H9 (cell line): Measurements from ENCODE around the gene PGLYRP2. TPM values are rescaled to one million over a fixed set of nuclear protein-coding genes. Genes with fewer than 3 reads are reported as not detected.

ENCODE experiments used
- DNase-seq: peaks from one replicate; pipeline ENCODE4 v3.0.0-alpha.2; 2017
- H2AFZ ChIP-seq: one replicate; pipeline ENCODE4 v1.6.1; 2013; ENCODE audit warnings: mild to moderate bottlenecking, low read length, control low read depth, moderate library complexity
- H2AK5ac ChIP-seq: 2 replicates; pipeline ENCODE4 v1.6.1; 2013; ENCODE audit warnings: low read length, control low read depth, mixed read lengths; ENCODE audit not compliant: insufficient read length
- H2BK120ac ChIP-seq: one replicate; pipeline ENCODE4 v1.6.1; 2013; ENCODE audit warnings: low read depth, mild to moderate bottlenecking, low read length, control low read depth, inconsistent platforms; ENCODE audit not compliant: poor library complexity, severe bottlenecking
- H2BK12ac ChIP-seq: 2 replicates; pipeline ENCODE4 v1.6.1; 2013; ENCODE audit warnings: low read length, control low read depth, mixed read lengths, low read depth; ENCODE audit not compliant: insufficient read length
- H2BK15ac ChIP-seq: 2 replicates; pipeline ENCODE4 v1.6.1; 2013; ENCODE audit warnings: low read depth, low read length, control low read depth
- H2BK20ac ChIP-seq: one replicate; pipeline ENCODE4 v1.6.1; 2013; ENCODE audit warnings: low read depth, mild to moderate bottlenecking, low read length, control low read depth, inconsistent platforms; ENCODE audit not compliant: poor library complexity, severe bottlenecking
- H2BK5ac ChIP-seq: 2 replicates; pipeline ENCODE4 v1.6.1; 2013; ENCODE audit warnings: low read length, control low read depth, mixed read lengths; ENCODE audit not compliant: insufficient read length
- H3K14ac ChIP-seq: 2 replicates; pipeline ENCODE4 v1.6.1; 2013; ENCODE audit warnings: low read length, control low read depth; ENCODE audit not compliant: insufficient read depth
- H3K18ac ChIP-seq: 2 replicates; pipeline ENCODE4 v1.6.1; 2013; ENCODE audit warnings: low read depth, mild to moderate bottlenecking, mixed read lengths, low read length, control low read depth; ENCODE audit not compliant: insufficient read length
- H3K23ac ChIP-seq: 2 replicates; pipeline ENCODE4 v1.6.1; 2013; ENCODE audit warnings: low read length, control low read depth, mixed read lengths, low read depth; ENCODE audit not compliant: insufficient read length
- H3K23me2 ChIP-seq: 2 replicates; pipeline ENCODE4 v1.6.1; 2013; ENCODE audit warnings: low read depth, mild to moderate bottlenecking, mixed read lengths, low read length, control low read depth; ENCODE audit not compliant: insufficient read length, poor library complexity, severe bottlenecking
- H3K27ac ChIP-seq: 2 replicates; pipeline ENCODE4 v1.5.1; 2013; ENCODE audit warnings: low read length, control low read depth, mixed read lengths, low read depth; ENCODE audit not compliant: insufficient read length
- H3K27me3 ChIP-seq: 2 replicates; pipeline ENCODE4 v1.6.1; 2013; ENCODE audit warnings: low read length, control low read depth, inconsistent platforms; ENCODE audit not compliant: insufficient read depth
- H3K4ac ChIP-seq: 2 replicates; pipeline ENCODE4 v1.6.1; 2013; ENCODE audit warnings: low read depth, mild to moderate bottlenecking, control low read depth, inconsistent platforms, low read length, moderate library complexity
- H3K4me1 ChIP-seq: 2 replicates; pipeline ENCODE4 v1.6.1; 2013; ENCODE audit warnings: low read length, control low read depth, inconsistent platforms; ENCODE audit not compliant: insufficient read depth
- H3K4me2 ChIP-seq: 2 replicates; pipeline ENCODE4 v1.6.1; 2013; ENCODE audit warnings: low read length, control low read depth, mixed read lengths; ENCODE audit not compliant: insufficient read length, insufficient read depth
- H3K56ac ChIP-seq: 2 replicates; pipeline ENCODE4 v1.6.1; 2013; ENCODE audit warnings: low read depth, mild to moderate bottlenecking, mixed read lengths, low read length, control low read depth; ENCODE audit not compliant: insufficient read length
- H3K79me1 ChIP-seq: 2 replicates; pipeline ENCODE4 v1.6.1; 2013; ENCODE audit warnings: low read depth, mild to moderate bottlenecking, moderate library complexity, low read length, control low read depth, inconsistent platforms; ENCODE audit not compliant: insufficient read depth, poor library complexity, severe bottlenecking
- H3K79me2 ChIP-seq: 2 replicates; pipeline ENCODE4 v1.6.1; 2013; ENCODE audit warnings: low read length, control low read depth, inconsistent platforms; ENCODE audit not compliant: insufficient read depth
- H3K9ac ChIP-seq: 2 replicates; pipeline ENCODE4 v1.6.1; 2013; ENCODE audit warnings: low read length, control low read depth, mixed read lengths; ENCODE audit not compliant: insufficient read length; ENCODE audit errors: extremely low read depth
- H3K9me3 ChIP-seq: one replicate; pipeline ENCODE4 v1.6.1; 2013; ENCODE audit warnings: low read depth, low read length, inconsistent platforms; ENCODE audit not compliant: control insufficient read depth
- H3T11ph ChIP-seq: one replicate; pipeline ENCODE4 v1.6.1; 2013; ENCODE audit warnings: mild to moderate bottlenecking, low read length, control low read depth, inconsistent platforms
- H4K20me1 ChIP-seq: one replicate; pipeline ENCODE4 v1.6.1; 2013; ENCODE audit not compliant: control insufficient read depth, insufficient read length, insufficient read depth
- H4K5ac ChIP-seq: 2 replicates; pipeline ENCODE4 v1.6.1; 2013; ENCODE audit warnings: low read depth, mild to moderate bottlenecking, mixed read lengths, low read length, control low read depth; ENCODE audit not compliant: insufficient read length
- H4K8ac ChIP-seq: replicated peaks from 2 replicates; pipeline ENCODE4 v1.6.1; 2013; ENCODE audit warnings: low read length, control low read depth, mixed read lengths, low read depth; ENCODE audit not compliant: insufficient read length
- H4K91ac ChIP-seq: 2 replicates; pipeline ENCODE4 v1.6.1; 2013; ENCODE audit warnings: low read depth, mild to moderate bottlenecking, moderate library complexity, mixed read lengths, low read length, control low read depth; ENCODE audit not compliant: insufficient read length
- H3K27ac Mint-ChIP-seq, 3 experiments: 2 replicates in 2 of 3; 3 replicates in 1 of 3; pipeline ENCODE4 v1.8.0; 2020 to 2021; ENCODE audit warnings: mixed read lengths in 3 of 3, mild to moderate bottlenecking in 1 of 3, moderate library complexity in 1 of 3
- H3K27me3 Mint-ChIP-seq: 2 replicates; pipeline ENCODE4 v1.8.0; 2021; ENCODE audit warnings: low read depth, mild to moderate bottlenecking, moderate library complexity, mixed read lengths
- H3K36me3 Mint-ChIP-seq, 3 experiments: 2 replicates in 2 of 3; 3 replicates in 1 of 3; pipeline ENCODE4 v1.8.0; 2020 to 2021; ENCODE audit warnings: low read depth in 3 of 3, mixed read lengths in 3 of 3; ENCODE audit not compliant: insufficient read depth in 1 of 3
- H3K4me1 Mint-ChIP-seq, 2 experiments: 2 replicates each; pipeline ENCODE4 v1.8.0; 2020; ENCODE audit warnings: mixed read lengths in 2 of 2
- H3K4me3 Mint-ChIP-seq, 2 experiments: 2 replicates in 1 of 2; 3 replicates in 1 of 2; pipeline ENCODE4 v1.8.0; 2020 to 2021; ENCODE audit warnings: mild to moderate bottlenecking in 2 of 2, mixed read lengths in 2 of 2, moderate library complexity in 1 of 2
- H3K9me3 Mint-ChIP-seq, 2 experiments: 2 replicates in 1 of 2; 3 replicates in 1 of 2; pipeline ENCODE4 v1.8.0; 2020; ENCODE audit warnings: mild to moderate bottlenecking in 2 of 2, mixed read lengths in 2 of 2, moderate library complexity in 1 of 2
- WGBS: extraction: QIAGEN DNeasy Blood & Tissue Kit; methylation state at CpG from one replicate; pipeline ENCODE4 v1.1.7; 2013; ENCODE audit warnings: missing lambda C conversion rate, low lambda C conversion rate, mixed read lengths; ENCODE audit not compliant: insufficient read length; ENCODE audit errors: extremely low coverage; 5-methylcytosine and 5-hydroxymethylcytosine counted together
- total RNA-seq: library from RNA; stranded (reverse); gene quantifications from 2 replicates; pipeline ENCODE4 v1.2.1, GENCODE V29; 2021
- TF ChIP-seq, protein P1 (sequence below): fragments of 200-600 bp; sonication (generic); conservative IDR thresholded peaks from 3 replicates; pipeline ENCODE4 v1.8.0; 2021; ENCODE audit warnings: antibody characterized with exemption, mild to moderate bottlenecking

PGLYRP2 gene
- total RNA-seq, 1 experiment from 2014 or later = not detected

DNA sequence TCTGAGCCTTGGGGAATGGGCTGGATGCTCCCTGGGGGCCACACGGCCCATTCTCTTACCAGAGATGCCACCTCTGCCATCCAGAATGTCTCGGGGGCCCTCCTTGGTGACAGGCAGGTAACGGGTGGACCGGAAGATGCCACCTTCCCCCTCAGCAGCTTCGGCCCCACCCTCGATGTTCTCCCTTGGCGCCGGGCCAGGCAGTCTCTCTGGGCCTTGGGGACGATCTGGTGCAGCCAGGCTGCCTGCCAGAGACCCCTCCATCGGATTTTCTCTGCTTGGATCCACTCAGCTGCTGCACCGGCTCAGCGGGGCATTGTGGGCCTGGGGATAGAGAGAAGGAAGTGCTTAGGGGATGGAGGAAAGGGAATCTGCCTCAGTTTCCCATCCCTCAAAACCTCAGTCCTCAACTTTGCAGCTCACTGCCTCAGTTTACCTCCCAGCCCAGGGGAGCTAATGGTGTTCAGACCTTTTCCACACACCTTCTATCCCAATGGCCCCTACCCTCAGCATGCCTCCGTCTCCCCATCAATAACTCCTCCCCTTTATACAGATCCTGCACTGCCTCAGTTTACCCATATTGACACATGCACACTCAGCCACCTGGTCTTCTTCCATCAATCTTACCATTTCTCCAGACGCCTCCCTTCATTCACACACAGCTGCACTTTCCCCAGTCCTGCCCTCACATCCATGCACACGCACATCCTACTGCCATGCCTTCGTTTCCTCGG, 31.1 kb downstream of the PGLYRP2 start:
- Histone ChIP-seq H2BK5ac (no peak overlapping the region), H3K23ac (no peak overlapping the region), H3K4ac (no peak overlapping the region), H3K27ac (no peak overlapping the region), H3K18ac (no peak overlapping the region), H2BK12ac (no peak overlapping the region), H2BK20ac (no peak overlapping the region), H3K4me1 (no peaks in the 10 kb centered on the region; the same call in 1 of the 2 replicates), H3K9ac (no peak overlapping the region), H3K23me2 (peaks cover 20% of the 10 kb centered on the region), H2AFZ (no peak overlapping the region), H4K5ac (no peak overlapping the region), H2BK120ac (no peak overlapping the region), H3K79me1 (no peaks in the 10 kb centered on the region), H3K27me3 (no peaks in the 10 kb centered on the region), H2BK15ac (no peak overlapping the region), H4K8ac (no peak overlapping the region), H3K4me2 (peak overlapping the region; percentile 59), H2AK5ac (no peak overlapping the region), H3K79me2 (no peaks in the 10 kb centered on the region), H3K9me3 (no peaks in the 10 kb centered on the region), H3T11ph (no peak overlapping the region), H4K20me1 (no peaks in the 10 kb centered on the region), H3K56ac (no peak overlapping the region), H4K91ac (no peak overlapping the region), H3K14ac (no peak overlapping the region)
- Mint-ChIP-seq H3K4me1 (peaks cover 7 to 17% of the 10 kb centered on the region in 2 experiments), H3K27ac (peak overlapping the region in 1 of 3 experiments; percentile 20; a peak in 1 of 7 replicates), H3K4me3 (peak overlapping the region; percentile 68 to 82; a peak in 4 of 5 replicates), H3K27me3 (peaks cover 10% of the 10 kb centered on the region), H3K9me3 (peaks cover 0 to 2% of the 10 kb centered on the region in 2 experiments; a peak in 3 of 5 replicates), H3K36me3 (no peaks in the 10 kb centered on the region)
- DNase-seq = no peak
- TF ChIP-seq, protein P1, sequence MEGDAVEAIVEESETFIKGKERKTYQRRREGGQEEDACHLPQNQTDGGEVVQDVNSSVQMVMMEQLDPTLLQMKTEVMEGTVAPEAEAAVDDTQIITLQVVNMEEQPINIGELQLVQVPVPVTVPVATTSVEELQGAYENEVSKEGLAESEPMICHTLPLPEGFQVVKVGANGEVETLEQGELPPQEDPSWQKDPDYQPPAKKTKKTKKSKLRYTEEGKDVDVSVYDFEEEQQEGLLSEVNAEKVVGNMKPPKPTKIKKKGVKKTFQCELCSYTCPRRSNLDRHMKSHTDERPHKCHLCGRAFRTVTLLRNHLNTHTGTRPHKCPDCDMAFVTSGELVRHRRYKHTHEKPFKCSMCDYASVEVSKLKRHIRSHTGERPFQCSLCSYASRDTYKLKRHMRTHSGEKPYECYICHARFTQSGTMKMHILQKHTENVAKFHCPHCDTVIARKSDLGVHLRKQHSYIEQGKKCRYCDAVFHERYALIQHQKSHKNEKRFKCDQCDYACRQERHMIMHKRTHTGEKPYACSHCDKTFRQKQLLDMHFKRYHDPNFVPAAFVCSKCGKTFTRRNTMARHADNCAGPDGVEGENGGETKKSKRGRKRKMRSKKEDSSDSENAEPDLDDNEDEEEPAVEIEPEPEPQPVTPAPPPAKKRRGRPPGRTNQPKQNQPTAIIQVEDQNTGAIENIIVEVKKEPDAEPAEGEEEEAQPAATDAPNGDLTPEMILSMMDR = no peak
- WGBS = no CpG with 5 or more reads among the region's 17 CpGs
